HepG2 (cell line): ENCODE results near the gene CDIP1. TPM values are rescaled to one million over a fixed set of nuclear protein-coding genes. Genes with fewer than 3 reads are reported as not detected.

Experiments
- ATF4 ChIP-seq, 2 experiments: fragments of 450-650 bp in 1 of 2; sonication (generic) in 1 of 2; formaldehyde crosslinking; IDR thresholded peaks; 2 replicates each; pipeline versions ENCODE4 v1.5.0 to v1.8.0; 2020 to 2022; ENCODE audit warnings: mild to moderate bottlenecking in 1 of 2, missing genetic modification reagents in 1 of 2
- FOXK2 ChIP-seq: fragments of 450-650 bp; IDR thresholded peaks from 2 replicates; pipeline ENCODE4 v1.6.1; 2016
- PAWR ChIP-seq: sonication (generic); formaldehyde crosslinking; IDR thresholded peaks from 2 replicates; pipeline ENCODE4 v1.4.0; 2020; ENCODE audit warnings: missing genetic modification reagents, mild to moderate bottlenecking, borderline replicate concordance
- PHF5A ChIP-seq: IDR thresholded peaks from one replicate; pipeline ENCODE4 v1.6.1; 2018; ENCODE audit warnings: low read depth, missing genetic modification reagents; ENCODE audit not compliant: unreplicated experiment
- SATB2 ChIP-seq: sonication (generic); formaldehyde crosslinking; IDR thresholded peaks from 2 replicates; pipeline ENCODE4 v1.5.0; 2020; ENCODE audit warnings: missing genetic modification reagents
- SIN3B ChIP-seq: fragments of 150-350 bp; IDR thresholded peaks from 2 replicates; pipeline ENCODE4 v1.6.1; 2014; ENCODE audit warnings: low read length
- SRY ChIP-seq: sonication (generic); formaldehyde crosslinking; IDR thresholded peaks from 2 replicates; pipeline ENCODE4 v1.8.0; 2022; ENCODE audit warnings: mild to moderate bottlenecking, missing genetic modification reagents
- TEF ChIP-seq: sonication (generic); formaldehyde crosslinking; IDR thresholded peaks from 2 replicates; pipeline ENCODE4 v1.5.0; 2020; ENCODE audit warnings: missing genetic modification reagents
- ZBTB25 ChIP-seq: IDR thresholded peaks from 2 replicates; pipeline ENCODE4 v1.6.1; 2018; ENCODE audit warnings: missing genetic modification reagents
- ZBTB3 ChIP-seq: sonication (generic); formaldehyde crosslinking; IDR thresholded peaks from 2 replicates; pipeline ENCODE4 v1.4.0; 2020; ENCODE audit warnings: low read depth, mild to moderate bottlenecking, moderate library complexity, missing genetic modification reagents, borderline replicate concordance
- ZBTB8A ChIP-seq: sonication (generic); formaldehyde crosslinking; IDR thresholded peaks from 2 replicates; pipeline ENCODE4 v1.4.0; 2020; ENCODE audit warnings: mild to moderate bottlenecking, low read depth, missing genetic modification reagents, borderline replicate concordance
- ZNF446 ChIP-seq: sonication (generic); formaldehyde crosslinking; IDR thresholded peaks from 2 replicates; pipeline ENCODE4 v1.5.0; 2020; ENCODE audit warnings: mild to moderate bottlenecking, missing genetic modification reagents
- ZNF660 ChIP-seq: sonication (generic); formaldehyde crosslinking; IDR thresholded peaks from 2 replicates; pipeline ENCODE4 v1.5.1; 2020; ENCODE audit warnings: mild to moderate bottlenecking, low read depth, missing genetic modification reagents, borderline replicate concordance
- polyA plus RNA-seq, 8 experiments: library from polyadenylated mRNA; depleted of rRNA in 3 of 8; stranded (reverse) in 7 of 8; unstranded in 1 of 8; fragments of >200 nt; fragmentation: Illumina TruSeq in 4 of 8; extraction: Trizol in 4 of 8; gene quantifications; 2 replicates each; pipeline versions ENCODE4 v1.2.1 to v1.2.3, GENCODE V29; 2011 to 2016; ENCODE audit warnings: low read depth in 4 of 8, missing spikeins in 1 of 8, mixed read lengths in 1 of 8; ENCODE audit not compliant: insufficient read depth in 1 of 8
- total RNA-seq, 5 experiments: library from RNA; depleted of rRNA; stranded (reverse); fragments of >200 nt; fragmentation: Illumina TruSeq; extraction: Trizol; gene quantifications; 2 replicates each; pipeline ENCODE4 v1.2.3, GENCODE V29; 2016; ENCODE audit warnings: low read depth in 1 of 5
- TF ChIP-seq, protein P1 (sequence below): sonication (generic); formaldehyde crosslinking; IDR thresholded peaks from 2 replicates; pipeline ENCODE4 v1.4.0; 2020; ENCODE audit warnings: mild to moderate bottlenecking, missing genetic modification reagents
- TF ChIP-seq, protein P2 (sequence below): sonication (generic); formaldehyde crosslinking; IDR thresholded peaks from 2 replicates; pipeline ENCODE4 v1.8.0; 2022; ENCODE audit warnings: mild to moderate bottlenecking, missing genetic modification reagents

CDIP1 gene
- total and polyA plus RNA-seq, 2 of the 13 experiments (the other 11 are each of a cell fraction or from before 2014, with no cell fraction given): 31.2 to 56.7 TPM

- TF ChIP-seq, protein P1, sequence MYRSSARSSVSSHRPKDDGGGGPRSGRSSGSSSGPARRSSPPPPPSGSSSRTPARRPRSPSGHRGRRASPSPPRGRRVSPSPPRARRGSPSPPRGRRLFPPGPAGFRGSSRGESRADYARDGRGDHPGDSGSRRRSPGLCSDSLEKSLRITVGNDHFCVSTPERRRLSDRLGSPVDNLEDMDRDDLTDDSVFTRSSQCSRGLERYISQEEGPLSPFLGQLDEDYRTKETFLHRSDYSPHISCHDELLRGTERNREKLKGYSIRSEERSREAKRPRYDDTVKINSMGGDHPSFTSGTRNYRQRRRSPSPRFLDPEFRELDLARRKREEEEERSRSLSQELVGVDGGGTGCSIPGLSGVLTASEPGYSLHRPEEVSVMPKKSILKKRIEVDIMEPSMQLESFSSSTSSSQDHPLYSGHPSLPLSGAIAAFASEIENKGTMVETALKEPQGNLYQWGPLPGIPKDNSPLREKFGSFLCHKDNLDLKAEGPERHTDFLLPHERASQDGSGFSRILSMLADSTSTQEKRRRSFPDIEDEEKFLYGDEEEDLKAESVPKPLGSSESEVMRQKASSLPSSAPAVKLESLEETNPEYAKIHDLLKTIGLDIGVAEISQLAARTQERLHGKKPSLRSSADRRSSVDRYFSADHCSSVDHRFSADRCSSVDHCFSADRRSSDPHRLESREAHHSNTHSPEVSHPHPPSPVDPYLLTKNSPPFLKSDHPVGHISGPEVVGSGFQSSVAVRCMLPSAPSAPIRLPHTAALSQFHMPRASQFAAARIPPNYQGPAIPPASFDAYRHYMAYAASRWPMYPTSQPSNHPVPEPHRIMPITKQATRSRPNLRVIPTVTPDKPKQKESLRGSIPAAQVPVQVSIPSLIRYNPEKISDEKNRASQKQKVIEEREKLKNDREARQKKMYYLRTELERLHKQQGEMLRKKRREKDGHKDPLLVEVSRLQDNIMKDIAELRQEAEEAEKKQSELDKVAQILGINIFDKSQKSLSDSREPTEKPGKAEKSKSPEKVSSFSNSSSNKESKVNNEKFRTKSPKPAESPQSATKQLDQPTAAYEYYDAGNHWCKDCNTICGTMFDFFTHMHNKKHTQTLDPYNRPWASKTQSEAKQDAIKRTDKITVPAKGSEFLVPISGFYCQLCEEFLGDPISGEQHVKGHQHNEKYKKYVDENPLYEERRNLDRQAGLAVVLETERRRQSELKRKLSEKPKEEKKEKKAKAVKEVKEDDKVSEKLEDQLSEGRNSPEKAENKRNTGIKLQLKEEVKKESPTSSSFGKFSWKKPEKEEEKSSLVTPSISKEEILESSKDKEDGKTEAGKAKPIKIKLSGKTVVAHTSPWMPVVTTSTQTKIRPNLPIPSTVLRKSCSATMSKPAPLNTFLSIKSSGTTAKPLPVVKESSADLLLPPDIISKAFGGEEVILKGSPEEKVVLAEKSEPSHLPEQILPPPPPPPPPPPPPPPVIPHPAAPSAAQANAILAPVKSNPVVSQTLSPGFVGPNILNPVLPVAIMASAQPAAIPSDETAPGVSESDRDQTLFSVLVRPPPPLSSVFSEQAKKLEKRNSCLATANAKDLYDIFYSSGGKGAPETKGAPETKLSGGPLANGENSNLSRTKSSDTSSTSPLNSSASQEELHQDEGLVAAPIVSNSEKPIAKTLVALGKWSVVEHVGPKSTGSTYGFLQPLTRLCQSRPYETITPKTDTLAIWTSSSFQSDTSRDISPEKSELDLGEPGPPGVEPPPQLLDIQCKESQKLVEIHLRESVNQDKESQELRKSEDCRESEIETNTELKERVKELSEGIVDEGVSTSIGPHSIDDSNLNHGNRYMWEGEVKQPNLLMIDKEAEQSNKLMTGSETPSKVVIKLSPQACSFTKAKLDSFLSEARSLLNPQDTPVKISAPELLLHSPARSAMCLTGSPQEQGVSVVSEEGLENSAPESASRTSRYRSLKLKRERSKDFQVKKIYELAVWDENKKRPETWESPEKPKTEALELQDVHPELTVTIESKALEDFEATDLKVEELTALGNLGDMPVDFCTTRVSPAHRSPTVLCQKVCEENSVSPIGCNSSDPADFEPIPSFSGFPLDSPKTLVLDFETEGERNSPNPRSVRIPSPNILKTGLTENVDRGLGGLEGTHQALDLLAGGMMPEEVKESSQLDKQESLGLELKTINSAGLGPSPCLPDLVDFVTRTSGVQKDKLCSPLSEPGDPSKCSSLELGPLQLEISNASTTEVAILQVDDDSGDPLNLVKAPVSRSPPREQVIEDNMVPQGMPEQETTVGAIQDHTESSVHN: peak; percentile 98
- TF ChIP-seq ZBTB3 (peak; percentile 90), ZBTB25 (CRISPR knock-in tag) (peak; percentile 96), SATB2 (CRISPR knock-in tag) (peak; percentile 98), SIN3B (no peak), ZNF660 (CRISPR knock-in tag) (peak; percentile 98), SRY (peak; percentile 99), FOXK2 (no peak), TEF (CRISPR knock-in tag) (peak; percentile 94; the same call in 1 of the 2 replicates), PAWR (CRISPR knock-in tag) (0 out of 2 replicates have a peak, but pooled peaks have one; percentile 83), ZNF446 (CRISPR knock-in tag) (peak; percentile 99), ATF4 (CRISPR knock-in tag; IDR thresholded peaks at IDR 0.05) (peak in 1 of 2 experiments; percentile 90; a peak in 2 of 4 replicates), PHF5A (CRISPR knock-in tag) (peak; percentile 53), ZBTB8A (CRISPR knock-in tag) (no peak; the same call in none of the 2 replicates)
- TF ChIP-seq, protein P2, sequence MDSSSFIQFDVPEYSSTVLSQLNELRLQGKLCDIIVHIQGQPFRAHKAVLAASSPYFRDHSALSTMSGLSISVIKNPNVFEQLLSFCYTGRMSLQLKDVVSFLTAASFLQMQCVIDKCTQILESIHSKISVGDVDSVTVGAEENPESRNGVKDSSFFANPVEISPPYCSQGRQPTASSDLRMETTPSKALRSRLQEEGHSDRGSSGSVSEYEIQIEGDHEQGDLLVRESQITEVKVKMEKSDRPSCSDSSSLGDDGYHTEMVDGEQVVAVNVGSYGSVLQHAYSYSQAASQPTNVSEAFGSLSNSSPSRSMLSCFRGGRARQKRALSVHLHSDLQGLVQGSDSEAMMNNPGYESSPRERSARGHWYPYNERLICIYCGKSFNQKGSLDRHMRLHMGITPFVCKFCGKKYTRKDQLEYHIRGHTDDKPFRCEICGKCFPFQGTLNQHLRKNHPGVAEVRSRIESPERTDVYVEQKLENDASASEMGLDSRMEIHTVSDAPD (CRISPR knock-in tag): peak; percentile 98
Observed at GRCh38 chr16:4538350-4539235, at the start of gene CDIP1 (continued).
